Measurements from ENCODE around the gene ZDHHC11B. TPM values are rescaled to one million over a fixed set of nuclear protein-coding genes. Genes with fewer than 3 reads are reported as not detected.

Gene ZDHHC11B
- polyA plus RNA-seq, 1 experiment, result 0.05 TPM

DNA sequence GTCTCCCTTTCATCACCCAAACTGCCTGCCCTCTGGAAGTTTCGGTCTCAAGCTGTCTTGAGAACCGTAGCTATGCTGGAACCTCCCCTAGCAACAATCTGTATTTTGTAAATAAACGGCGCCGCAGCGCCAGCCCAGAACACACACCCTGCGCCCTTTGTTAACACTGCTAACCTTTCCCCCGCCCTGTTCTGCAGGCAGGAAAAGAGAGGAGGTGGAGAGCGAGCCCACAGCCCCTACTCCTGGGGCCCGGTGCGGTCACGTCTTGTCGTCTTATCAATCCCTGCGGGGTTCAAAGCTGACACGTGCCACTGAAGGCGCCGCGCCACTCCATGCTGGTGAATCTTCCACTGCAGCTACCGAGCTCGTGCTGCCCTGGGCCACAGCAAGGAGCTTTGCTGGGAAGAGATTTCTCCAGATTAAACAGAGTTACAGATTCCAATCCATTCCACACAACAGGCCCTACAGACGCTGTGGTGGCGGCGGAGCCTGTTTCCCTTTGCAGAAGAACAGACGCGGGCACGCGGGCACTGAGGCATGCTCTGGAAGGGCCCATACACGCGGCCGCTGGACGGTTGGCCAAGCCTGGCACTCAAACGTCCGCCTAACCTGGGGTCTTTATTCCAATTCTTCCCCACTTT lies 25.3 kb downstream of the ZDHHC11B start:
- H3K27me3 ChIP-seq (ENCODE audit: control insufficient read depth, insufficient read depth, low read length), result peaks cover 4% of the 10 kb centered on the region
- DNase-seq (ENCODE audit: low read depth), result no peak
- TF ChIP-seq, protein P1, sequence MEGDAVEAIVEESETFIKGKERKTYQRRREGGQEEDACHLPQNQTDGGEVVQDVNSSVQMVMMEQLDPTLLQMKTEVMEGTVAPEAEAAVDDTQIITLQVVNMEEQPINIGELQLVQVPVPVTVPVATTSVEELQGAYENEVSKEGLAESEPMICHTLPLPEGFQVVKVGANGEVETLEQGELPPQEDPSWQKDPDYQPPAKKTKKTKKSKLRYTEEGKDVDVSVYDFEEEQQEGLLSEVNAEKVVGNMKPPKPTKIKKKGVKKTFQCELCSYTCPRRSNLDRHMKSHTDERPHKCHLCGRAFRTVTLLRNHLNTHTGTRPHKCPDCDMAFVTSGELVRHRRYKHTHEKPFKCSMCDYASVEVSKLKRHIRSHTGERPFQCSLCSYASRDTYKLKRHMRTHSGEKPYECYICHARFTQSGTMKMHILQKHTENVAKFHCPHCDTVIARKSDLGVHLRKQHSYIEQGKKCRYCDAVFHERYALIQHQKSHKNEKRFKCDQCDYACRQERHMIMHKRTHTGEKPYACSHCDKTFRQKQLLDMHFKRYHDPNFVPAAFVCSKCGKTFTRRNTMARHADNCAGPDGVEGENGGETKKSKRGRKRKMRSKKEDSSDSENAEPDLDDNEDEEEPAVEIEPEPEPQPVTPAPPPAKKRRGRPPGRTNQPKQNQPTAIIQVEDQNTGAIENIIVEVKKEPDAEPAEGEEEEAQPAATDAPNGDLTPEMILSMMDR (IDR thresholded peaks at IDR 0.05; ENCODE audit: insufficient read depth, low read depth, low read length), result no peak
- no peaks in the 10 kb centered on the region for H3K36me3 ChIP-seq (ENCODE audit: control insufficient read depth, insufficient read depth, low read length)
- ChIA-PET CTCF (no interaction called here), POLR2A (no interaction called here)
- no peak overlapping the region for H3K4me3 ChIP-seq (ENCODE audit: low read depth, low read length)

DNA sequence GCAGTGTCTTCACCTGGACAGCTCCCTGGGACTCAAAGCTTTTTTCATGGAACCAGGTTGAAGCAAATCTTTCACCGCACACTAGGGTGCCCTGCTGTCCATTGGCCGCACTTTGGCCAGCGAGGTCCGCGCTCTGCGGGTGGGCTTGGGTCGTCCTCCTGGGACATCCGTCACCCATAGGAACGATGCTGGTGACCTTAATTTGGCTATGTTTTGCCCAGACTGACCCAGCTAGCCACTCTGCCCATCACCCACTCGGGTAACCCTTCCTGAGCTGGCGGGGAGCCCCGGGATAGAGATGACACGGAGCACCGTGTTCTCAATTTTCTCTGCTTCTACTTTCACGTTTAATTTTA lies 25.9 kb downstream of the ZDHHC11B start:
- POLR2A ChIA-PET, result no interaction called here
- Histone ChIP-seq H3K27me3 (ENCODE audit: control insufficient read depth, insufficient read depth, low read length) (peaks cover 4% of the 10 kb centered on the region), H3K36me3 (ENCODE audit: control insufficient read depth, insufficient read depth, low read length) (no peaks in the 10 kb centered on the region), H3K4me3 (ENCODE audit: low read depth, low read length) (no peak overlapping the region)
- CTCF ChIA-PET, result no interaction called here
- no peak for DNase-seq (ENCODE audit: low read depth)
- TF ChIP-seq, protein P1 (IDR thresholded peaks at IDR 0.05; ENCODE audit: insufficient read depth, low read depth, low read length), result no peak

DNA sequence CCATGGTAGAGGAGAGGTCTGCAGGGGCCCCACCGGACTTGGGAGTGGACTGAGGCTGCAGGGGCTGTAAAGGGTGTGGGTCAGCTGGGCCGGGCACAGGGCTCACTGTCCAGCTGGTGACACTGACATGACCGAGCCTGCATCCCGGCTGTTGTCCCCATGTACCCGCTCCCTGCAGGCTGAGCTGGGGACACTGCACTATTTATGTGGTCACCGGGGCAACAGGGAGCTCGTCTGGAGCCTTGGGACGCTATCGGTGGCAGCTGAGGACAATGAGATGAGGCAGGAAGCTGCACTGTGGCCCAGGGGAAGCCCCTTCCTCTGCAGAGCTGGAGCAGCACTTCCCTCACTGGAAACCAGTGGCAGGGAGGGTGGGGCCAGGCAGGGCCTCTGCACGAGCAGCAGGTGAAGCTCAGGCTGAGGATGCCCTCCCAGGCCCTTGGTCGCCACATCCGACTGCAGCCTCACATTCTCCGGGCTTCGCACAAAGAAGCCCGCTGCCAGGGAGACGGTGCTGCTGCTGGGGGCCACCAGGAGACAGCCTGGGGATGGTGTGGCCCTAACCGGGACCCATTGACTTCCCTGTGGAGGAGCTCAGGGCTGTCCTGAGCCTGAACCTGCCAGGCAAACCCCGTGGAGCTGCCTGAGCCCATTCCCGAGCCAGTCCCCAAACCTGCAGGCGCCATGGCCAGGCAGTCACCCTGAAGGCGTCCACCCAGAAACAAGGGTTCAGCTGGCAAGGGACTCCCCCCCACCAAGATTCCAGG lies 26.4 kb downstream of the ZDHHC11B start:
- DNase-seq (ENCODE audit: low read depth), result no peak
- Histone ChIP-seq H3K36me3 (ENCODE audit: control insufficient read depth, insufficient read depth, low read length) (no peaks in the 10 kb centered on the region), H3K27me3 (ENCODE audit: control insufficient read depth, insufficient read depth, low read length) (peaks cover 4% of the 10 kb centered on the region), H3K4me3 (ENCODE audit: low read depth, low read length) (no peak overlapping the region)
- CTCF ChIA-PET, result no interaction called here
- TF ChIP-seq, protein P1 (IDR thresholded peaks at IDR 0.05; ENCODE audit: insufficient read depth, low read depth, low read length), result no peak
- POLR2A ChIA-PET, result no interaction called here

DNA sequence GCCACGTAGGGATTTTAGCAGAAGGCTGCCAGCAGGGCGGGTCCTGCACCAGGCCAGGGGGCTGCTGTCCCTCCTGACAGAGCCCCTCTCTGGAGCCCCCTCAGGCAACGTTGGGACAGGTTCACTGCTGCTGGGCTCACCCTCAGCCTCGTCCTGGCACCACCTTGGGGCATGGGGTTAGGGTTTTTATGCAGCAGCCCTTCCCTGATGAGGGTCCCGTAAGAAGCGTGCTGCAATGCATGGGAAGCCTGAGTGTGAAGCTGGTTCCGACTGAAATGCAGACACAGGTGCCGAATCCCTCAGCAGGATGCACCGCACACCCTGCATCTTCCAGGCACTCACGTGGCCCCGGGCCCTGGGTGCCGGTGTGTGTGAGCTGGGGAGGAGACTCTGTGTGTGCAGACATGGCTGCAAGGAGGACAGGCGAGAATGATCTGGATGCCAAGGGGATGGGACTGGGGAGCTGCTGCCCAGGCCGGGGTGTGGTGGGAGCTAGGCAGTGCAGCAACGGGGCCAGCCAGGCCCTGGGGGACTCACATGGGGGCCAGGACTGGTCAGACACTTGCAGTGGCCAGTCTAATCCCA lies 27.1 kb downstream of the ZDHHC11B start:
- TF ChIP-seq, protein P1 (IDR thresholded peaks at IDR 0.05; ENCODE audit: insufficient read depth, low read depth, low read length), result no peak
- ChIA-PET CTCF (no interaction called here), POLR2A (no interaction called here)
- DNase-seq (ENCODE audit: low read depth), result no peak
- no peak overlapping the region for H3K4me3 ChIP-seq (ENCODE audit: low read depth, low read length)
- H3K27me3 ChIP-seq (ENCODE audit: control insufficient read depth, insufficient read depth, low read length), result peaks cover 4% of the 10 kb centered on the region
- no peaks in the 10 kb centered on the region for H3K36me3 ChIP-seq (ENCODE audit: control insufficient read depth, insufficient read depth, low read length)

DNA sequence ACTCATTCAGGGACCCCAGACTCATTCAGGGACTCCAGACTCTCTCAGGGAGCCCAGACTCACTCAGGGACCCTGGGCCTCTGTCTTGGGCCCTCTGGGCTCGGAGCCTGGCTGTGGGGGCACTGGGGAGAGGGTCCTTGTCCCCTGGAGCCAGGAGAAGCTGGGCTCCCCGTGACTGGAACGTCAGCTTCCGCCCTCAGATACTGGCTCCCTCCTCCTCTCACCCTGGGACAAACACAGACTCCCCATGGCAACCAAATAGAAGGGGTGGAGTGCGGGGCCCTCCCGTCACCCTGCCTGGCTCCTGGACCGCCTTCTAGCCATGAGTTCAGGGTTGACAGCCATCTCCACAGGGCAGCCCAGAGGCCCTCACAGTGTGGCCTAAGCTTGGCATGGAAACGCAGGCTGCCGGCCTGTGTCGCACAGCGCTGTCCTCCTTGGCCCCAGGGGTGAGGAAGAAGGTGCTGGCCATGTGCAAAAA lies 27.6 kb downstream of the ZDHHC11B start:
- TF ChIP-seq, protein P1 (IDR thresholded peaks at IDR 0.05; ENCODE audit: insufficient read depth, low read depth, low read length), result no peak
- H3K36me3 ChIP-seq (ENCODE audit: control insufficient read depth, insufficient read depth, low read length), result no peaks in the 10 kb centered on the region
- peaks cover 4% of the 10 kb centered on the region for H3K27me3 ChIP-seq (ENCODE audit: control insufficient read depth, insufficient read depth, low read length)
- no peak for DNase-seq (ENCODE audit: low read depth)
- ChIA-PET CTCF (no interaction called here), POLR2A (no interaction called here)
- H3K4me3 ChIP-seq (ENCODE audit: low read depth, low read length), result no peak overlapping the region

All from BJ (cell line).